Spleen (tissue), 7 donors: ENCODE data around the gene ADCY10.

Source experiments
- CTCF ChIP-seq, 11 experiments: fragments of 200-600 bp in 7 of 11; fragments of 450-650 bp in 4 of 11; sonication (generic) in 4 of 11; IDR thresholded peaks in 8 of 11; conservative IDR thresholded peaks in 3 of 11; 1 replicate in 7 of 11; 2 replicates in 4 of 11; pipeline versions ENCODE4 v1.4.0 to v1.8.0; 2016 to 2021; ENCODE audit warnings: antibody characterized with exemption in 11 of 11, inconsistent platforms in 4 of 11, mild to moderate bottlenecking in 1 of 11
- POLR2A ChIP-seq, 3 donors: fragments of 450-650 bp; IDR thresholded peaks; one replicate each; pipeline ENCODE4 v1.5.1; 2017; ENCODE audit warnings: antibody characterized with exemption in 3 of 3, mild to moderate bottlenecking in 1 of 3
- donor health status: DM: no; HTN: no; CAD: no; lungs with moderate emphysema.
- donor health status: DM: no; HTN: no; CAD: no.
- donor health status: DM: no; HTN: no; CAD: no.

- TF ChIP-seq CTCF (IDR thresholded peaks at IDR 0.05 in 8 of 11, conservative IDR thresholded peaks at IDR 0.05 in 3 of 11) (no peak), POLR2A (IDR thresholded peaks at IDR 0.05) (no peak)
Measured at GRCh38 chr1:167781558-167781957, 132.4 kb downstream of the ADCY10 start.
